H1 (cell line): ENCODE results near the gene PLEKHG3. TPM values are rescaled to one million over a fixed set of nuclear protein-coding genes. Genes with fewer than 3 reads are reported as not detected.

Experiments
- CTCF ChIA-PET: fragments of 300-600 bp; sonication (Branson Sonifier 250); formaldehyde crosslinking; loops from one replicate; lab custom pipeline; 2021; ENCODE audit not compliant: partially characterized antibody; lab: Charles Lee
- POLR2A ChIA-PET: fragments of 300-600 bp; sonication (Branson Sonifier 250); formaldehyde crosslinking; loops from one replicate; lab custom pipeline; 2021; ENCODE audit warnings: inconsistent platforms; ENCODE audit not compliant: partially characterized antibody; lab: Charles Lee
- DNase-seq, 2 experiments: peaks; one replicate each; pipeline versions ENCODE4 v3.0.0 to v3.0.0-alpha.2; 2010 to 2022; ENCODE audit warnings: low spot score in 2 of 2, low read depth in 1 of 2, mixed read lengths in 1 of 2
- FAIRE-seq: peaks from 2 replicates; lab custom pipeline; 2011; peaks lifted over from hg19 to GRCh38; lab: Jason Lieb, UNC
- H2AFZ ChIP-seq: 2 replicates; pipeline ENCODE4 v1.8.1; 2012; ENCODE audit warnings: low read length, inconsistent platforms
- H2AK5ac ChIP-seq: 2 replicates; pipeline ENCODE4 v1.6.1; 2013; ENCODE audit warnings: low read depth, low read length
- H2BK120ac ChIP-seq: replicated peaks from 2 replicates; pipeline ENCODE3; 2013; ENCODE audit warnings: low read depth, low read length, inconsistent platforms
- H2BK12ac ChIP-seq: 2 replicates; pipeline ENCODE4 v1.6.1; 2013; ENCODE audit warnings: low read depth, low read length
- H2BK15ac ChIP-seq: 2 replicates; pipeline ENCODE4 v1.6.1; 2013; ENCODE audit warnings: low read length
- H2BK20ac ChIP-seq: 2 replicates; pipeline ENCODE4 v1.6.1; 2013; ENCODE audit warnings: low read length
- H2BK5ac ChIP-seq: 2 replicates; pipeline ENCODE4 v1.6.1; 2013; ENCODE audit warnings: low read depth, low read length
- H3K14ac ChIP-seq: 2 replicates; pipeline ENCODE4 v1.6.1; 2013; ENCODE audit warnings: inconsistent platforms; ENCODE audit not compliant: insufficient read length
- H3K18ac ChIP-seq: 2 replicates; pipeline ENCODE4 v1.6.1; 2013; ENCODE audit warnings: low read length; ENCODE audit errors: extremely low read depth
- H3K23ac ChIP-seq: 2 replicates; pipeline ENCODE4 v1.6.1; 2013; ENCODE audit warnings: inconsistent platforms; ENCODE audit not compliant: insufficient read length
- H3K23me2 ChIP-seq: 2 replicates; pipeline ENCODE4 v1.6.1; 2013; ENCODE audit warnings: low read depth, low read length
- H3K27ac ChIP-seq: 2 replicates; pipeline ENCODE4 v1.6.1; 2011; ENCODE audit warnings: low read depth, low read length, inconsistent platforms
- H3K27me3 ChIP-seq, 4 experiments: replicated peaks in 1 of 4; 1 replicate in 1 of 4; 2 replicates in 3 of 4; pipeline versions ENCODE4 v1.6.1 to v1.8.1; 2011 to 2013; ENCODE audit warnings: low read length in 3 of 4, mild to moderate bottlenecking in 3 of 4, inconsistent platforms in 2 of 4, mixed read lengths in 2 of 4, moderate library complexity in 1 of 4; ENCODE audit not compliant: control insufficient read depth in 3 of 4, insufficient read depth in 3 of 4; ENCODE audit errors: extremely low read depth in 1 of 4
- H3K36me3 ChIP-seq, 4 experiments: 2 replicates each; pipeline versions ENCODE4 v1.6.1 to v1.8.1; 2011 to 2013; ENCODE audit warnings: mild to moderate bottlenecking in 4 of 4, low read length in 3 of 4, moderate library complexity in 2 of 4, control low read depth in 1 of 4, inconsistent platforms in 1 of 4; ENCODE audit not compliant: insufficient read depth in 4 of 4, control insufficient read depth in 2 of 4
- H3K4ac ChIP-seq: replicated peaks from 2 replicates; pipeline ENCODE3; 2013; ENCODE audit warnings: low read length, low read depth, mixed read lengths, inconsistent platforms; ENCODE audit not compliant: insufficient read length
- H3K4me1 ChIP-seq, 4 experiments: replicated peaks in 1 of 4; 1 replicate in 1 of 4; 2 replicates in 3 of 4; pipeline versions ENCODE4 v1.6.1 to v1.8.1; 2011 to 2013; ENCODE audit warnings: low read length in 3 of 4, inconsistent platforms in 2 of 4, mixed read lengths in 1 of 4; ENCODE audit not compliant: insufficient read depth in 4 of 4, control insufficient read depth in 3 of 4
- H3K4me2 ChIP-seq, 2 experiments: 2 replicates each; pipeline versions ENCODE4 v1.6.1 to v1.8.1; 2011 to 2013; ENCODE audit warnings: low read depth in 2 of 2, low read length in 2 of 2, control low read depth in 1 of 2, inconsistent platforms in 1 of 2, mild to moderate bottlenecking in 1 of 2; ENCODE audit not compliant: insufficient read depth in 1 of 2
- H3K4me3 ChIP-seq, 4 experiments: fragments of 200-600, 300-600 bp in 1 of 4; sonication (generic), shearing (Covaris generic), sonication (Bioruptor Twin) in 1 of 4; 2 replicates each; pipeline versions ENCODE4 v1.5.1 to v1.8.1; 2011 to 2016; ENCODE audit warnings: low read length in 4 of 4, low read depth in 3 of 4, control low read depth in 2 of 4, inconsistent platforms in 2 of 4, mild to moderate bottlenecking in 2 of 4, mixed read lengths in 1 of 4, moderate library complexity in 1 of 4; ENCODE audit not compliant: insufficient read depth in 2 of 4; ENCODE audit errors: extremely low read depth in 1 of 4
- H3K56ac ChIP-seq: replicated peaks from 2 replicates; pipeline ENCODE3; 2013; ENCODE audit warnings: low read depth, mild to moderate bottlenecking, mixed read lengths, low read length, inconsistent platforms; ENCODE audit not compliant: insufficient read length
- H3K79me1 ChIP-seq: 2 replicates; pipeline ENCODE4 v1.6.1; 2013; ENCODE audit warnings: low read depth, low read length, control low read depth
- H3K79me2 ChIP-seq, 2 experiments: 2 replicates each; pipeline versions ENCODE4 v1.6.1 to v1.8.1; 2012 to 2013; ENCODE audit warnings: low read length in 2 of 2, mild to moderate bottlenecking in 2 of 2, inconsistent platforms in 1 of 2; ENCODE audit not compliant: insufficient read depth in 2 of 2, control insufficient read depth in 1 of 2
- H3K9ac ChIP-seq, 4 experiments: replicated peaks in 1 of 4; 1 replicate in 1 of 4; 2 replicates in 3 of 4; pipeline versions ENCODE4 v1.6.1 to v1.8.1; 2011 to 2013; ENCODE audit warnings: low read depth in 3 of 4, low read length in 3 of 4, control low read depth in 2 of 4, mild to moderate bottlenecking in 2 of 4, moderate library complexity in 2 of 4, inconsistent platforms in 1 of 4; ENCODE audit errors: extremely low read depth in 1 of 4
- H3K9me3 ChIP-seq, 2 experiments: 2 replicates each; pipeline versions ENCODE4 v1.6.1 to v1.8.1; 2012 to 2013; ENCODE audit warnings: mild to moderate bottlenecking in 2 of 2, moderate library complexity in 2 of 2, control low read depth in 1 of 2, inconsistent platforms in 1 of 2, low read depth in 1 of 2, low read length in 1 of 2, mixed read lengths in 1 of 2; ENCODE audit not compliant: insufficient read depth in 2 of 2
- H4K20me1 ChIP-seq, 2 experiments: replicated peaks in 1 of 2; 2 replicates each; pipeline versions ENCODE3 to v1.8.1; 2011 to 2013; ENCODE audit warnings: inconsistent platforms in 2 of 2, low read length in 2 of 2, mild to moderate bottlenecking in 1 of 2; ENCODE audit not compliant: insufficient read depth in 2 of 2, control insufficient read depth in 1 of 2
- H4K5ac ChIP-seq: 2 replicates; pipeline ENCODE4 v1.6.1; 2013; ENCODE audit warnings: low read length, low read depth, mixed read lengths, inconsistent platforms; ENCODE audit not compliant: insufficient read length
- H4K8ac ChIP-seq: 2 replicates; pipeline ENCODE4 v1.8.0; 2013; ENCODE audit warnings: mild to moderate bottlenecking, moderate library complexity, low read length, inconsistent platforms; ENCODE audit not compliant: insufficient read depth; ENCODE audit errors: extremely low read depth
- H4K91ac ChIP-seq: replicated peaks from 2 replicates; pipeline ENCODE3; 2013; ENCODE audit warnings: low read length, mixed read lengths, inconsistent platforms; ENCODE audit not compliant: insufficient read length
- BRCA1 ChIP-seq: IDR thresholded peaks from 2 replicates; pipeline ENCODE4 v1.6.1; 2012; ENCODE audit warnings: low read depth, low read length, improper control_type of control experiment
- CBX5 ChIP-seq: fragments of 300-800, 300-1000 bp; sonication (generic); IDR thresholded peaks from 2 replicates; pipeline ENCODE4 v1.7.1; 2016; ENCODE audit warnings: antibody characterized with exemption, low read length, low read depth
- CHD1 ChIP-seq: IDR thresholded peaks from 2 replicates; pipeline ENCODE4 v1.6.1; 2012; ENCODE audit warnings: low read depth, low read length, improper control_type of control experiment
- CHD2 ChIP-seq: IDR thresholded peaks from 2 replicates; pipeline ENCODE4 v1.6.1; 2012; ENCODE audit warnings: low read length, improper control_type of control experiment
- CTCF ChIP-seq, 3 experiments: IDR thresholded peaks; 1 replicate in 2 of 3; 2 replicates in 1 of 3; pipeline versions ENCODE4 v1.5.1 to v1.6.1; 2011; ENCODE audit warnings: low read length in 3 of 3, mild to moderate bottlenecking in 3 of 3, inconsistent platforms in 2 of 3, low read depth in 1 of 3, moderate library complexity in 1 of 3; ENCODE audit not compliant: insufficient read depth in 1 of 3; ENCODE audit errors: control extremely low read depth in 1 of 3
- KDM4A ChIP-seq: IDR thresholded peaks from one replicate; pipeline ENCODE4 v1.7.1; 2012; ENCODE audit warnings: low read depth, mild to moderate bottlenecking, moderate library complexity, low read length, inconsistent platforms; ENCODE audit not compliant: severe bottlenecking
- POLR2AphosphoS5 ChIP-seq: IDR thresholded peaks from 2 replicates; pipeline ENCODE4 v1.6.1; 2011; ENCODE audit warnings: low read depth, low read length
- SIN3A ChIP-seq, 2 experiments: IDR thresholded peaks in 1 of 2; conservative IDR thresholded peaks in 1 of 2; 2 replicates each; pipeline ENCODE4 v1.6.1; 2011 to 2012; ENCODE audit warnings: low read length in 2 of 2, improper control_type of control experiment in 1 of 2, low read depth in 1 of 2, mild to moderate bottlenecking in 1 of 2
- SIRT6 ChIP-seq: IDR thresholded peaks from one replicate; pipeline ENCODE4 v1.7.1; 2012; ENCODE audit warnings: low read length, inconsistent platforms
- SP4 ChIP-seq: IDR thresholded peaks from 2 replicates; pipeline ENCODE4 v1.6.1; 2012; ENCODE audit warnings: low read length, inconsistent platforms
- SUZ12 ChIP-seq: fragments of 200-600 bp; sonication (generic); IDR thresholded peaks from 2 replicates; pipeline ENCODE4 v1.6.1; 2012; ENCODE audit warnings: mild to moderate bottlenecking, inconsistent platforms, low read length, moderate library complexity, mixed read lengths
- TAF7 ChIP-seq: optimal IDR thresholded peaks from 2 replicates; pipeline ENCODE3; 2011; ENCODE audit warnings: low read depth, mild to moderate bottlenecking, inconsistent platforms, low read length, moderate library complexity, borderline replicate concordance
- TCF12 ChIP-seq: IDR thresholded peaks from 2 replicates; pipeline ENCODE4 v1.6.1; 2011; ENCODE audit warnings: low read depth, mild to moderate bottlenecking, low read length
- WGBS, 2 experiments: shearing (Covaris generic) in 1 of 2; methylation state at CpG; one replicate each; pipeline versions ENCODE4 v1.1.6 to v1.1.7; 2013 to 2015; ENCODE audit warnings: low lambda C conversion rate in 2 of 2, mixed read lengths in 2 of 2, inconsistent platforms in 1 of 2, low coverage in 1 of 2, missing lambda C conversion rate in 1 of 2; ENCODE audit not compliant: insufficient replicate concordance in 2 of 2, insufficient coverage in 1 of 2, insufficient read length in 1 of 2; ENCODE audit errors: extremely low coverage in 1 of 2, missing lambda C conversion rate in 1 of 2; 5-methylcytosine and 5-hydroxymethylcytosine counted together
- polyA plus RNA-seq, 7 experiments: library from polyadenylated mRNA; depleted of rRNA in 3 of 7; stranded (reverse) in 5 of 7; unstranded in 2 of 7; fragments of >200 nt in 5 of 7; fragments of 200-250 nt in 2 of 7; gene quantifications; 1 replicate in 5 of 7; 2 replicates in 1 of 7; 4 replicates in 1 of 7; pipeline versions ENCODE4 v1.2.1 to v1.2.3, GENCODE V29; 2011 to 2013; ENCODE audit warnings: missing spikeins in 2 of 7, mixed read lengths in 2 of 7
- total RNA-seq: library from RNA; stranded (reverse); fragmentation: NEBNext Ultra II Directional; extraction: Animal tissue kit (Norgen Biotek cat#: 25700); gene quantifications from 2 replicates; pipeline ENCODE4 v1.2.1, GENCODE V29; 2021

PLEKHG3 gene
- total and polyA plus RNA-seq, 2 of the 8 experiments (the other 6 are each of a cell fraction or from before 2014, with no cell fraction given), result 43.4 to 90.6 TPM

DNA sequence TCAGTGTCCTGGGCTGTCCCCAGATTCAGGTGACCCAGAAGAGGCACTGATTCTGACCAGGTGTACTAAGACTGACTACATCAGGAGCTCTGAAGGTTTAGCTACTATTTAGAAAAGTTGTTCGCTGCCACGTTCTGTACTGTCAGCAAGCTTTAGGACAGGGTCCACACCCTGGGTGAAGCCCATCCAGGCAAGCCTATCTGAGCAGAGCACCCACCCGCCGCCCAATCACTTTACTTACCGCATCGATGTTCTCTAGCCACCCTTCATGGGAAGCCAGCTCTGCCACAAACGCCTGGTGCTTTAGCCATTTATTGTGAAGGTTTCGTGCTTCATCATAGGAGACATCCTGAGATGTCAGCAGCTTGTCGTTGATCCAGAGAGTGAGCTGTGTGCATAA is 79.8 kb downstream of the PLEKHG3 start:
- Histone ChIP-seq H2BK15ac (no peak overlapping the region), H3K9me3 (no peaks in the 10 kb centered on the region), H3K4me3 (no peak overlapping the region), H3K14ac (no peak overlapping the region), H3K56ac (no peak overlapping the region), H2BK120ac (no peak overlapping the region), H2BK12ac (no peak overlapping the region), H4K5ac (no peak overlapping the region), H2AFZ (no peak overlapping the region), H2AK5ac (no peak overlapping the region), H3K18ac (no peak overlapping the region), H3K79me2 (no peaks in the 10 kb centered on the region), H3K4ac (no peak overlapping the region), H4K8ac (no peak overlapping the region), H3K27ac (no peak overlapping the region), H3K4me2 (no peak overlapping the region), H3K9ac (peak overlapping the region in 1 of 4 experiments; percentile 13; a peak in 1 of 7 replicates), H4K20me1 (no peaks in the 10 kb centered on the region), H4K91ac (no peak overlapping the region), H3K36me3 (no peaks in the 10 kb centered on the region), H2BK5ac (no peak overlapping the region), H3K79me1 (no peaks in the 10 kb centered on the region), H3K23ac (no peak overlapping the region), H3K4me1 (no peaks in the 10 kb centered on the region), H3K23me2 (no peaks in the 10 kb centered on the region), H2BK20ac (no peak overlapping the region), H3K27me3 (no peaks in the 10 kb centered on the region)
- WGBS, 2 experiments, result 89% methylated on average over 9 of the region's 9 CpGs; no CpG with 5 or more reads in 1 of the 2 experiments
- CTCF ChIA-PET, result interaction anchor here (1.3 to 4.2 kb wide), 8 partner anchors 9 to 108 kb away, joined by 3 to 29 read pairs (median 5); no protein-coding TSS in a partner anchor
- FAIRE-seq (no peak), DNase-seq (no peak)
- POLR2A ChIA-PET, result interaction anchor here (1.4 kb wide), 1 partner anchor 12 kb away, joined by 4 read pairs; no protein-coding TSS in a partner anchor
- TF ChIP-seq KDM4A (no peak), SIN3A (conservative IDR thresholded peaks at IDR 0.05 in 1 of 2, IDR thresholded peaks at IDR 0.05 in 1 of 2; ENCODE audit: low read depth in 1 of 2, low read length in 2 of 2) (no peak), POLR2AphosphoS5 (no peak), CTCF (IDR thresholded peaks at IDR 0.05; ENCODE audit: control extremely low read depth in 1 of 3, insufficient read depth in 1 of 3, low read depth in 1 of 3, low read length in 3 of 3) (no peak), CBX5 (no peak), TAF7 (no peak), SUZ12 (no peak), TCF12 (no peak), SIRT6 (no peak), CHD2 (no peak), SP4 (no peak), BRCA1 (no peak), CHD1 (no peak)
